PC-3 (cell line): Measurements from ENCODE around the gene ADGRL3. TPM values are rescaled to one million over a fixed set of nuclear protein-coding genes. Genes with fewer than 3 reads are reported as not detected.
A peak's percentile ranks its signal among the peaks of the same experiment; 100 is the strongest.

Source experiments
- ATAC-seq: fragments of 200-7000 bp; cut with Tn5 transposase; 2 replicates; pipeline ENCODE4 v1.9.1; 2020; ENCODE audit warnings: mild to moderate bottlenecking, moderate library complexity
- BruUV-seq: library from RNA; stranded (reverse); fragments of 400-500 nt; replicated peaks from 2 replicates; lab custom pipeline; 2021; lab: Mats Ljungman, UMichigan
- CTCF ChIA-PET: fragments of 300-600 bp; sonication (Branson Sonifier 250); formaldehyde crosslinking; loops from one replicate; lab custom pipeline; 2022; ENCODE audit warnings: antibody characterized with exemption; lab: Charles Lee
- POLR2A ChIA-PET: fragments of 300-600 bp; sonication (Branson Sonifier 250); formaldehyde crosslinking; loops from one replicate; lab custom pipeline; 2022; ENCODE audit warnings: antibody characterized with exemption; ENCODE audit not compliant: unreplicated experiment; lab: Charles Lee
- DNase-seq: peaks from one replicate; pipeline ENCODE4 v3.0.0-alpha.2; 2015
- H2AFZ ChIP-seq: fragments of 300-600 bp; sonication (generic); 2 replicates; pipeline ENCODE4 v1.6.0; 2016; ENCODE audit warnings: antibody characterized with exemption, low read length
- H3F3A ChIP-seq: fragments of 300-600 bp; sonication (generic); one replicate; pipeline ENCODE4 v1.6.0; 2017; ENCODE audit warnings: antibody characterized with exemption, low read length, control low read depth, mild to moderate bottlenecking; ENCODE audit not compliant: unreplicated experiment
- H3K27ac ChIP-seq: fragments of 300-600 bp; sonication (generic); 2 replicates; pipeline ENCODE4 v1.5.1; 2016; ENCODE audit warnings: mild to moderate bottlenecking, low read length
- H3K27me3 ChIP-seq: fragments of 300-600 bp; sonication (generic); 2 replicates; pipeline ENCODE4 v1.6.1; 2016; ENCODE audit warnings: low read length, mixed read lengths
- H3K36me3 ChIP-seq: fragments of 300-600 bp; sonication (generic); 2 replicates; pipeline ENCODE4 v1.6.1; 2016; ENCODE audit warnings: low read depth, mixed run types, low read length, mixed read lengths
- H3K4me1 ChIP-seq: fragments of 300-600 bp; sonication (generic); 2 replicates; pipeline ENCODE4 v1.5.1; 2016; ENCODE audit warnings: low read length; ENCODE audit not compliant: insufficient read depth
- H3K4me2 ChIP-seq: fragments of 300-600 bp; sonication (generic); 2 replicates; pipeline ENCODE4 v1.6.0; 2016; ENCODE audit warnings: low read length
- H3K4me3 ChIP-seq: fragments of 300-600 bp; sonication (generic); 2 replicates; pipeline ENCODE4 v1.5.1; 2016; ENCODE audit warnings: mild to moderate bottlenecking, low read length, mixed read lengths
- H3K79me2 ChIP-seq: fragments of 300-600 bp; sonication (generic); 2 replicates; pipeline ENCODE4 v1.6.1; 2017; ENCODE audit warnings: low read length, mixed read lengths
- H3K9ac ChIP-seq: fragments of 300-600 bp; sonication (generic); 2 replicates; pipeline ENCODE4 v1.6.0; 2016; ENCODE audit warnings: mild to moderate bottlenecking, low read length
- H3K9me2 ChIP-seq: fragments of 300-600 bp; sonication (generic); replicated peaks from 2 replicates; pipeline ENCODE4 v1.6.1; 2016; ENCODE audit warnings: mixed run types, low read length, mixed read lengths
- H3K9me3 ChIP-seq: fragments of 300-600 bp; sonication (generic); 2 replicates; pipeline ENCODE4 v1.6.1; 2016; ENCODE audit warnings: low read length, mixed read lengths
- H4K20me1 ChIP-seq: fragments of 300-600 bp; sonication (generic); 2 replicates; pipeline ENCODE4 v1.6.1; 2016; ENCODE audit warnings: low read length, mixed read lengths
- EZH2 ChIP-seq: fragments of 300-600 bp; sonication (generic); IDR thresholded peaks from one replicate; pipeline ENCODE4 v1.6.1; 2017; ENCODE audit warnings: antibody characterized with exemption, mild to moderate bottlenecking, low read length; ENCODE audit not compliant: unreplicated experiment
- EZH2phosphoT487 ChIP-seq: fragments of 300-600 bp; sonication (generic); IDR thresholded peaks from 2 replicates; pipeline ENCODE4 v1.6.1; 2018; ENCODE audit warnings: mild to moderate bottlenecking, antibody characterized with exemption, low read length, borderline replicate concordance
- intact Hi-C: fragments of 100-400 bp; cut with micrococcal nuclease; formaldehyde crosslinking; loops from 2 replicates; pipeline ENCODE4 v1.9.0; 2023
- total RNA-seq: library from RNA; depleted of rRNA; stranded (reverse); fragments of >200 nt; gene quantifications from 2 replicates; pipeline ENCODE4 v1.2.3, GENCODE V29; 2014
- TF ChIP-seq, protein P1 (sequence below): fragments of 300-600 bp; sonication (generic); conservative IDR thresholded peaks from 2 replicates; pipeline ENCODE4 v1.5.1; 2017; ENCODE audit warnings: antibody characterized with exemption, low read depth, mild to moderate bottlenecking, low read length

Gene ADGRL3
- total RNA-seq, 1 experiment from 2014 or later, result 0.66 TPM

- Histone ChIP-seq H3K9ac (no peak overlapping the region), H3K4me1 (no peaks in the 10 kb centered on the region), H3K36me3 (no peaks in the 10 kb centered on the region), H2AFZ (no peak overlapping the region), H3K9me2 (no peaks in the 10 kb centered on the region), H3K9me3 (no peaks in the 10 kb centered on the region), H3K79me2 (no peaks in the 10 kb centered on the region), H3F3A (no peaks in the 10 kb centered on the region), H3K4me3 (no peak overlapping the region), H3K27me3 (no peaks in the 10 kb centered on the region), H3K27ac (no peak overlapping the region), H4K20me1 (no peaks in the 10 kb centered on the region), H3K4me2 (no peak overlapping the region)
- no peak for DNase-seq
- no peak for ATAC-seq
- TF ChIP-seq, protein P1, sequence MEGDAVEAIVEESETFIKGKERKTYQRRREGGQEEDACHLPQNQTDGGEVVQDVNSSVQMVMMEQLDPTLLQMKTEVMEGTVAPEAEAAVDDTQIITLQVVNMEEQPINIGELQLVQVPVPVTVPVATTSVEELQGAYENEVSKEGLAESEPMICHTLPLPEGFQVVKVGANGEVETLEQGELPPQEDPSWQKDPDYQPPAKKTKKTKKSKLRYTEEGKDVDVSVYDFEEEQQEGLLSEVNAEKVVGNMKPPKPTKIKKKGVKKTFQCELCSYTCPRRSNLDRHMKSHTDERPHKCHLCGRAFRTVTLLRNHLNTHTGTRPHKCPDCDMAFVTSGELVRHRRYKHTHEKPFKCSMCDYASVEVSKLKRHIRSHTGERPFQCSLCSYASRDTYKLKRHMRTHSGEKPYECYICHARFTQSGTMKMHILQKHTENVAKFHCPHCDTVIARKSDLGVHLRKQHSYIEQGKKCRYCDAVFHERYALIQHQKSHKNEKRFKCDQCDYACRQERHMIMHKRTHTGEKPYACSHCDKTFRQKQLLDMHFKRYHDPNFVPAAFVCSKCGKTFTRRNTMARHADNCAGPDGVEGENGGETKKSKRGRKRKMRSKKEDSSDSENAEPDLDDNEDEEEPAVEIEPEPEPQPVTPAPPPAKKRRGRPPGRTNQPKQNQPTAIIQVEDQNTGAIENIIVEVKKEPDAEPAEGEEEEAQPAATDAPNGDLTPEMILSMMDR, result no peak
- TF ChIP-seq EZH2phosphoT487 (no peak), EZH2 (no peak)
- intact Hi-C loops, result no loop called here
- POLR2A ChIA-PET, result no interaction called here
- no TSS peak for BruUV-seq
- CTCF ChIA-PET, result no interaction called here
Observed at GRCh38 chr4:61182915-61183314, 17.2 kb upstream of the ADGRL3 start.

- POLR2A ChIA-PET, result interaction anchor here (0.6 kb wide), 1 partner anchor 1099 kb away, joined by 3 read pairs; no protein-coding TSS in a partner anchor
- DNase-seq, result no peak
- BruUV-seq, result no TSS peak
- H3K4me1 ChIP-seq, result no peaks in the 10 kb centered on the region
- ATAC-seq, result no peak
- H3K4me2 ChIP-seq, result no peak overlapping the region
- no peaks in the 10 kb centered on the region for H3K36me3 ChIP-seq
- H3K4me3 ChIP-seq, result no peak overlapping the region
- H3K27me3 ChIP-seq, result no peaks in the 10 kb centered on the region
- H3K9me2 ChIP-seq, result no peaks in the 10 kb centered on the region
- TF ChIP-seq, protein P1, result no peak
- H4K20me1 ChIP-seq, result no peaks in the 10 kb centered on the region
- H3K9ac ChIP-seq, result no peak overlapping the region
- H3K27ac ChIP-seq, result no peak overlapping the region
- H3K9me3 ChIP-seq, result no peaks in the 10 kb centered on the region
- intact Hi-C loops, result no loop called here
- no peaks in the 10 kb centered on the region for H3K79me2 ChIP-seq
- H3F3A ChIP-seq, result no peaks in the 10 kb centered on the region
- H2AFZ ChIP-seq, result no peak overlapping the region
- CTCF ChIA-PET, result no interaction called here
Observed at GRCh38 chr4:61185288-61185687, 14.8 kb upstream of the ADGRL3 start.

DNA sequence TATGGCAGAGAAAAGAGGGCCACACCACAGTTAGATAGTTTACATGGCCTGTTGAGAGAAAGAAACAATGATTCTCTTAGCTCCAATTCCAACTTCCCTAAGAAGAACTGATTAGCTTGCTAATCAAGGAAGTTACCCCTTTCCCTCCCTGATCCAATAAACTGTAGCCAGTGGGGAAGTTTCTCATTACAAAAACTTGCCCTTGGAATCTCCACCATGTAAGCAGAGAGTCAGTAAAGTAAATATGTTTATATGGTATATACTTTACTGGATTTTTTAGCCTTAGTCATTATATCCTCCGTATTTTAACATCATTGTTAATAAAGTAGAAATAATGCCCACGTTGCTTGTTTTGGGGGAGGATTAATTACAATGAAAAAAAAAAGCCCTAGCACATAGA is 7.7 kb upstream of the ADGRL3 start:
- no peak overlapping the region for H3K4me3 ChIP-seq
- H3K4me1 ChIP-seq, result peaks cover 11% of the 10 kb centered on the region
- ChIA-PET CTCF (no interaction called here), POLR2A (no interaction called here)
- H3K79me2 ChIP-seq, result no peaks in the 10 kb centered on the region
- H3K9me2 ChIP-seq, result no peaks in the 10 kb centered on the region
- H3F3A ChIP-seq, result no peaks in the 10 kb centered on the region
- BruUV-seq, result no TSS peak
- no peak overlapping the region for H3K9ac ChIP-seq
- intact Hi-C loops, result no loop called here
- no peaks in the 10 kb centered on the region for H3K27me3 ChIP-seq
- no peak overlapping the region for H2AFZ ChIP-seq
- H3K9me3 ChIP-seq, result no peaks in the 10 kb centered on the region
- peak overlapping the region; percentile 19 for H3K4me2 ChIP-seq
- DNase-seq (peak; percentile 76), ATAC-seq (peak; percentile 96)
- no peaks in the 10 kb centered on the region for H4K20me1 ChIP-seq
- TF ChIP-seq, protein P1, result no peak
- TF ChIP-seq EZH2 (no peak), EZH2phosphoT487 (no peak)
- peak overlapping the region; percentile 16; the same call in 1 of the 2 replicates for H3K27ac ChIP-seq
- no peaks in the 10 kb centered on the region for H3K36me3 ChIP-seq
